ENCODE data around the gene VARS1. TPM values are rescaled to one million over a fixed set of nuclear protein-coding genes. Genes with fewer than 3 reads are reported as not detected.

Gene VARS1
- total RNA-seq, 1 donor from 2014 or later, result 53.0 TPM

- Mint-ChIP-seq H3K9me3 (ENCODE audit: unreplicated experiment) (no peaks in the 10 kb centered on the region), H3K27ac (ENCODE audit: unreplicated experiment) (peak overlapping the region; percentile 45), H3K36me3 (ENCODE audit: low read depth, unreplicated experiment) (peaks cover 3% of the 10 kb centered on the region), H3K4me1 (ENCODE audit: unreplicated experiment) (peaks cover 17% of the 10 kb centered on the region), H3K4me3 (ENCODE audit: unreplicated experiment) (peak overlapping the region; percentile 21), H3K27me3 (ENCODE audit: unreplicated experiment) (peaks cover 5% of the 10 kb centered on the region)
- peak; percentile 64 for DNase-seq (ENCODE audit: low spot score)
- TF ChIP-seq CTCF (IDR thresholded peaks at IDR 0.05; ENCODE audit: unreplicated experiment), result peak; percentile 58
Observed at GRCh38 chr6:31769684-31770371, 25.7 kb downstream of the VARS1 start.

- no peak for DNase-seq (ENCODE audit: low spot score)
- Mint-ChIP-seq H3K9me3 (ENCODE audit: unreplicated experiment) (no peaks in the 10 kb centered on the region), H3K36me3 (ENCODE audit: low read depth, unreplicated experiment) (peaks cover 9% of the 10 kb centered on the region), H3K4me3 (ENCODE audit: unreplicated experiment) (no peak overlapping the region), H3K4me1 (ENCODE audit: unreplicated experiment) (peaks cover 22% of the 10 kb centered on the region), H3K27ac (ENCODE audit: unreplicated experiment) (peak overlapping the region; percentile 87), H3K27me3 (ENCODE audit: unreplicated experiment) (peaks cover 5% of the 10 kb centered on the region)
- TF ChIP-seq CTCF (IDR thresholded peaks at IDR 0.05; ENCODE audit: unreplicated experiment), result no peak
Observed at GRCh38 chr6:31768363-31769257, 26.9 kb downstream of the VARS1 start.

- no peak overlapping the region for H3K4me3 Mint-ChIP-seq (ENCODE audit: unreplicated experiment)
- H3K27me3 Mint-ChIP-seq (ENCODE audit: unreplicated experiment), result peaks cover 8% of the 10 kb centered on the region
- peaks cover 28% of the 10 kb centered on the region for H3K4me1 Mint-ChIP-seq (ENCODE audit: unreplicated experiment)
- TF ChIP-seq CTCF (IDR thresholded peaks at IDR 0.05; ENCODE audit: unreplicated experiment), result no peak
- H3K27ac Mint-ChIP-seq (ENCODE audit: unreplicated experiment), result peak overlapping the region; percentile 44
- H3K36me3 Mint-ChIP-seq (ENCODE audit: low read depth, unreplicated experiment), result peaks cover 16% of the 10 kb centered on the region
- no peaks in the 10 kb centered on the region for H3K9me3 Mint-ChIP-seq (ENCODE audit: unreplicated experiment)
- DNase-seq (ENCODE audit: low spot score), result no peak
Observed at GRCh38 chr6:31767096-31767645, 28.4 kb downstream of the VARS1 start.

GRCh38 chr6:31765910-31766794 lies 29.4 kb downstream of the VARS1 start:
- peaks cover 20% of the 10 kb centered on the region for H3K36me3 Mint-ChIP-seq (ENCODE audit: low read depth, unreplicated experiment)
- no peak overlapping the region for H3K27ac Mint-ChIP-seq (ENCODE audit: unreplicated experiment)
- no peak for DNase-seq (ENCODE audit: low spot score)
- no peak for TF ChIP-seq CTCF (IDR thresholded peaks at IDR 0.05; ENCODE audit: unreplicated experiment)
- no peaks in the 10 kb centered on the region for H3K9me3 Mint-ChIP-seq (ENCODE audit: unreplicated experiment)
- peaks cover 8% of the 10 kb centered on the region for H3K27me3 Mint-ChIP-seq (ENCODE audit: unreplicated experiment)
- H3K4me1 Mint-ChIP-seq (ENCODE audit: unreplicated experiment), result peaks cover 28% of the 10 kb centered on the region
- no peak overlapping the region for H3K4me3 Mint-ChIP-seq (ENCODE audit: unreplicated experiment)
